A549 (cell line): ENCODE results near the gene ATP2C2.
"Not testable (repeated sequence)": the region's sequence is repeated elsewhere in the genome, so short reads cannot be mapped to it uniquely, and the experiment has no call there.

Source experiments
- BCL3 ChIP-seq: fragments of >200 bp; sonication (Bioruptor Twin); formaldehyde crosslinking; IDR thresholded peaks from 3 replicates; pipeline ENCODE4 v1.6.1; 2016
- CTCF ChIP-seq: fragments of >200 bp; sonication (Bioruptor Twin); formaldehyde crosslinking; IDR thresholded peaks from 3 replicates; pipeline ENCODE4 v1.5.1; 2016
- ESRRA ChIP-seq: fragments of 150-350 bp; IDR thresholded peaks from 2 replicates; pipeline ENCODE4 v1.6.1; 2014; ENCODE audit warnings: mild to moderate bottlenecking, low read length, borderline replicate concordance
- FOSB ChIP-seq: fragments of 250-450 bp; sonication (Bioruptor Pico); IDR thresholded peaks from 2 replicates; pipeline ENCODE4 v1.5.0; 2020; ENCODE audit warnings: mild to moderate bottlenecking, moderate library complexity
- HOXA7 ChIP-seq: fragments of 250-450 bp; sonication (Bioruptor Pico); IDR thresholded peaks from 2 replicates; pipeline ENCODE4 v1.5.0; 2020; ENCODE audit warnings: mild to moderate bottlenecking, moderate library complexity
- KDM1A ChIP-seq: fragments of 200-600 bp; sonication (generic); IDR thresholded peaks from 2 replicates; pipeline ENCODE4 v1.6.1; 2016; ENCODE audit warnings: low read depth, mild to moderate bottlenecking
- MAFK ChIP-seq: fragments of 450-650 bp; IDR thresholded peaks from 2 replicates; pipeline ENCODE4 v1.6.1; 2014; ENCODE audit not compliant: partially characterized antibody
- MAX ChIP-seq: IDR thresholded peaks from 2 replicates; pipeline ENCODE4 v1.6.1; 2012
- PBX3 ChIP-seq: IDR thresholded peaks from 2 replicates; pipeline ENCODE4 v1.6.1; 2012
- PHF8 ChIP-seq: fragments of 200-600 bp; sonication (generic); IDR thresholded peaks from 2 replicates; pipeline ENCODE4 v1.6.1; 2016; ENCODE audit warnings: low read depth, mild to moderate bottlenecking, antibody characterized with exemption, moderate library complexity, borderline replicate concordance
- POLR2A ChIP-seq: IDR thresholded peaks from 2 replicates; pipeline ENCODE4 v1.6.1; 2012; ENCODE audit warnings: mild to moderate bottlenecking, low read length
- RCOR1 ChIP-seq: fragments of 150-350 bp; IDR thresholded peaks from 2 replicates; pipeline ENCODE4 v1.6.1; 2014; ENCODE audit warnings: antibody characterized with exemption, low read length, low read depth
- REST ChIP-seq: fragments of 200-600 bp; sonication (generic); IDR thresholded peaks from 2 replicates; pipeline ENCODE4 v1.6.1; 2016; ENCODE audit warnings: antibody characterized with exemption, mild to moderate bottlenecking, moderate library complexity
- SMC3 ChIP-seq: fragments of >200 bp; sonication (Bioruptor Twin); formaldehyde crosslinking; IDR thresholded peaks from 3 replicates; pipeline ENCODE4 v1.6.1; 2018; ENCODE audit warnings: inconsistent platforms

GRCh38 chr16:84399912-84400311, 31.6 kb downstream of the ATP2C2 start:
- TF ChIP-seq FOSB (CRISPR knock-in tag); CTCF; MAFK; HOXA7 (CRISPR knock-in tag); BCL3; PHF8; SMC3; ESRRA; POLR2A; KDM1A; MAX; RCOR1; REST; PBX3: not testable (repeated sequence)
